ENCODE measurements around the gene TGOLN2.

TGOLN2 gene

GRCh38 chr2:85277416-85278158, 50.2 kb downstream of the TGOLN2 start:
- in situ Hi-C loops (cut with MboI; ENCODE audit: low sequenced_read_pairs, unreplicated experiment): loop anchor here (25.0 kb wide), 2 partner anchors 340 to 790 kb away; no protein-coding TSS in a partner anchor
- no peak for TF ChIP-seq CTCF (IDR thresholded peaks at IDR 0.05; ENCODE audit: borderline replicate concordance, control extremely low read depth, extremely low read depth, insufficient read depth, missing control alignments)
- no peak for DNase-seq (ENCODE audit: low spot score)

GRCh38 chr2:85276571-85277118, 51.1 kb downstream of the TGOLN2 start:
- in situ Hi-C loops (cut with MboI; ENCODE audit: low sequenced_read_pairs, unreplicated experiment): loop anchor here (25.0 kb wide), 2 partner anchors 339 to 789 kb away; no protein-coding TSS in a partner anchor
- no peak for DNase-seq (ENCODE audit: low spot score)
- no peak for TF ChIP-seq CTCF (IDR thresholded peaks at IDR 0.05; ENCODE audit: borderline replicate concordance, control extremely low read depth, extremely low read depth, insufficient read depth, missing control alignments)

GRCh38 chr2:85275984-85276540, 51.7 kb downstream of the TGOLN2 start:
- DNase-seq (ENCODE audit: low spot score): no peak
- TF ChIP-seq CTCF (IDR thresholded peaks at IDR 0.05; ENCODE audit: borderline replicate concordance, control extremely low read depth, extremely low read depth, insufficient read depth, missing control alignments): no peak
- in situ Hi-C loops (cut with MboI; ENCODE audit: low sequenced_read_pairs, unreplicated experiment): loop anchor here (25.0 kb wide), 2 partner anchors 339 to 789 kb away; no protein-coding TSS in a partner anchor

GRCh38 chr2:85273738-85274731, 53.8 kb downstream of the TGOLN2 start:
- no peak for DNase-seq (ENCODE audit: low spot score)
- no peak for TF ChIP-seq CTCF (IDR thresholded peaks at IDR 0.05; ENCODE audit: borderline replicate concordance, control extremely low read depth, extremely low read depth, insufficient read depth, missing control alignments)
- in situ Hi-C loops (cut with MboI; ENCODE audit: low sequenced_read_pairs, unreplicated experiment): no loop called here

GRCh38 chr2:85272357-85272756, 55.4 kb downstream of the TGOLN2 start:
- DNase-seq (ENCODE audit: low spot score): no peak
- in situ Hi-C loops (cut with MboI; ENCODE audit: low sequenced_read_pairs, unreplicated experiment): no loop called here
- no peak for TF ChIP-seq CTCF (IDR thresholded peaks at IDR 0.05; ENCODE audit: borderline replicate concordance, control extremely low read depth, extremely low read depth, insufficient read depth, missing control alignments)

GRCh38 chr2:85269959-85270358, 57.8 kb downstream of the TGOLN2 start:
- DNase-seq (ENCODE audit: low spot score): no peak
- in situ Hi-C loops (cut with MboI; ENCODE audit: low sequenced_read_pairs, unreplicated experiment): no loop called here

More at GRCh38 chr2:85269959-85270358, 57.8 kb downstream of the TGOLN2 start:
- TF ChIP-seq CTCF (IDR thresholded peaks at IDR 0.05; ENCODE audit: borderline replicate concordance, control extremely low read depth, extremely low read depth, insufficient read depth, missing control alignments): no peak

Measured in GM13976 (cell line).